ENCODE data around the gene CYB561.
A peak's percentile ranks its signal among the peaks of the same experiment; 100 is the strongest.

CYB561 gene

GRCh38 chr17:63450551-63450950, 4.4 kb upstream of the CYB561 start:
- TF ChIP-seq, protein P1, sequence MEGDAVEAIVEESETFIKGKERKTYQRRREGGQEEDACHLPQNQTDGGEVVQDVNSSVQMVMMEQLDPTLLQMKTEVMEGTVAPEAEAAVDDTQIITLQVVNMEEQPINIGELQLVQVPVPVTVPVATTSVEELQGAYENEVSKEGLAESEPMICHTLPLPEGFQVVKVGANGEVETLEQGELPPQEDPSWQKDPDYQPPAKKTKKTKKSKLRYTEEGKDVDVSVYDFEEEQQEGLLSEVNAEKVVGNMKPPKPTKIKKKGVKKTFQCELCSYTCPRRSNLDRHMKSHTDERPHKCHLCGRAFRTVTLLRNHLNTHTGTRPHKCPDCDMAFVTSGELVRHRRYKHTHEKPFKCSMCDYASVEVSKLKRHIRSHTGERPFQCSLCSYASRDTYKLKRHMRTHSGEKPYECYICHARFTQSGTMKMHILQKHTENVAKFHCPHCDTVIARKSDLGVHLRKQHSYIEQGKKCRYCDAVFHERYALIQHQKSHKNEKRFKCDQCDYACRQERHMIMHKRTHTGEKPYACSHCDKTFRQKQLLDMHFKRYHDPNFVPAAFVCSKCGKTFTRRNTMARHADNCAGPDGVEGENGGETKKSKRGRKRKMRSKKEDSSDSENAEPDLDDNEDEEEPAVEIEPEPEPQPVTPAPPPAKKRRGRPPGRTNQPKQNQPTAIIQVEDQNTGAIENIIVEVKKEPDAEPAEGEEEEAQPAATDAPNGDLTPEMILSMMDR (IDR thresholded peaks at IDR 0.05; ENCODE audit: low read depth, low read length), result no peak
- no peak overlapping the region for H3K4me3 ChIP-seq (replicated peaks in 1 of 2; ENCODE audit: low read depth in 2 of 2, low read length in 2 of 2)
- peak in 1 of 2 donors; percentile 53 for DNase-seq (ENCODE audit: low read depth in 2 of 2)

DNA sequence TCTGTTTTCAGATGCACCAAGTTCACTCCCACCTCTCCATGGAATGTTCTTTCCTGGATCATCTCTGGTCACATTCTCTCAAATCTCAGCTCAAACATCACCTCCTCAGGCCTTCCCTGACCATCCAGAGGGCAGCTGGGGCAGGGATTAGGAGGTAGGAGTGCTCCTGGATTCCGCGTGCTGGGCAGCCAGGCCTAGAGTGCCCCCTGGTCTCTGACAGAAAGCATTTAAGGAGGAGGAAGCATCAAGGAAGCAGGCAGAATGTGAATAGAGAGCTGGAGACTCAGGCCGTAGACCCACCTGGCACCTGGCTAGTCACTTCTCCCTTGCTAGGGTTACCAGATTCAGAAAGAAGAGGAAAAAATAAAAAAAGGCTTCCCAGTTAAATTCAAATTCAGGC, 2.5 kb upstream of the CYB561 start:
- no peak overlapping the region for H3K4me3 ChIP-seq (replicated peaks in 1 of 2; ENCODE audit: low read depth in 2 of 2, low read length in 2 of 2)
- TF ChIP-seq, protein P1 (IDR thresholded peaks at IDR 0.05; ENCODE audit: low read depth, low read length), result no peak
- DNase-seq (ENCODE audit: low read depth in 2 of 2), result no peak

DNA sequence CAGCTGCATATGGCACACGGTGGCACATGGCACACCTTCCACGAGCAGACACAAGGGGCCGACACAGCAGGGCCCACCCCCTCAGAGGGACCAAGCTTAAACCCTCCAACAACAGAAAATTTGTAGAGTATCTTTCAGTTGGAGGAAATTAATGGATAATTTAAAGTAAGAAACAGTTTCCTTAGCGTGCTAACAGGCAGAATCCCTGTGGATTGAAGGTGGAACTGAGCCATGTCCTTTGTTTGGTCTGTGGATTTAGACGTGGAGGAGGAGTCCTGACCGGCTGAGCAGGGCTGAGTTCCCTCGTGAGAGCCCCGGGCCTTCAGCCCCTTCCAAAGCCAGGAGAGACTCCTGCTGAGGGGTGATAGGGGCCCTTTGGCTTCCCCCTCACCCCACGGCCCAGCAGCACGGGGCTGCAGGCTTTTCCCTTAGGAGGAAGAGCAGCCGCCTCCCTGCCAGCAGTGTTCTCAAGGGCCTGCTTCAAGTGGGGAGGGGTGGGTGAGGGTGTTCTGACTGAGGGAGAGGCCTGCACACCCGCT, 1.4 kb upstream of the CYB561 start:
- peak in 1 of 2 donors; percentile 63 for DNase-seq (ENCODE audit: low read depth in 2 of 2)
- TF ChIP-seq, protein P1 (IDR thresholded peaks at IDR 0.05; ENCODE audit: low read depth, low read length), result no peak
- no peak overlapping the region for H3K4me3 ChIP-seq (replicated peaks in 1 of 2; ENCODE audit: low read depth in 2 of 2, low read length in 2 of 2)

GRCh38 chr17:63446753-63447470, 806 bp upstream of the CYB561 start:
- TF ChIP-seq, protein P1 (IDR thresholded peaks at IDR 0.05; ENCODE audit: low read depth, low read length), result no peak
- peak overlapping the region; percentile 35 to 42 for H3K4me3 ChIP-seq (replicated peaks in 1 of 2; ENCODE audit: low read depth in 2 of 2, low read length in 2 of 2)
- peak in 1 of 2 donors; percentile 86 for DNase-seq (ENCODE audit: low read depth in 2 of 2)

DNA sequence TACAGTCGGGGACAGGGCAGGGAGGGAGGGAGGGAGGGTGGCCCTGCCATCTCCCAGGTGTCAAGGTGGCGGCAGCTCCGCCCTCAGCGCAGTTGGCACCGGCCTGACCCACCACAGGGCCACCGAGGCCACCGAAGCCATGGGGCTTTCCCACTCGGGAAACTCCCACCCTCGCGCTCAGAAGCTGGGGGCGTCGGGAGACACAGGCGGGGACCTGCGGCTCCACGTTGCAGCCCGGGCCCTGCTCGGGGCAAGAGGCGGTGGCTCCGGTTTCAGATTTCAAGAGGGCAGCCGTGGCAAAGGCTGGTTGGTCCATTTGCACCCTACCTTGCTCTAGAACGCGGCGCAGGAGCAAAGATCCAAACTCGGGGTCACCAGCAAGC, 544 bp downstream of the CYB561 start:
- H3K4me3 ChIP-seq (replicated peaks in 1 of 2; ENCODE audit: low read depth in 2 of 2, low read length in 2 of 2), result peak overlapping the region; percentile 42 to 45
- DNase-seq (ENCODE audit: low read depth in 2 of 2), result no peak
- TF ChIP-seq, protein P1 (IDR thresholded peaks at IDR 0.05; ENCODE audit: low read depth, low read length), result no peak

GRCh38 chr17:63445065-63445464, 1.0 kb downstream of the CYB561 start:
- H3K4me3 ChIP-seq (replicated peaks in 1 of 2; ENCODE audit: low read depth in 2 of 2, low read length in 2 of 2), result no peak overlapping the region
- TF ChIP-seq, protein P1 (IDR thresholded peaks at IDR 0.05; ENCODE audit: low read depth, low read length), result no peak
- no peak for DNase-seq (ENCODE audit: low read depth in 2 of 2)
